CD4-positive, alpha-beta T cell (primary cell): ENCODE measurements around the gene TAF4B. TPM values are rescaled to one million over a fixed set of nuclear protein-coding genes. Genes with fewer than 3 reads are reported as not detected.

Source experiments
- ATAC-seq: fragments of 200-7000 bp; cut with Tn5 transposase; one replicate; pipeline ENCODE4 v1.10.0; 2022; ENCODE audit warnings: mild to moderate bottlenecking; ENCODE audit not compliant: poor library complexity
- CTCF ChIA-PET: fragments of 350-600 bp; sonication (Branson Sonifier 250); formaldehyde crosslinking; loops from one replicate; lab custom pipeline; 2021; ENCODE audit warnings: antibody characterized with exemption, inconsistent platforms; lab: Charles Lee
- POLR2A ChIA-PET: fragments of 350-600 bp; sonication (Branson Sonifier 250); formaldehyde crosslinking; loops from one replicate; lab custom pipeline; 2021; ENCODE audit warnings: antibody characterized with exemption, inconsistent platforms; lab: Charles Lee
- DNase-seq, 14 experiments: peaks; one replicate each; pipeline ENCODE4 v3.0.0-alpha.2; 2013 to 2020; ENCODE audit warnings: mixed read lengths in 2 of 14
- H3K27ac ChIP-seq, 2 donors: one replicate each; pipeline versions ENCODE4 v1.5.1 to v1.7.0; 2013; ENCODE audit warnings: low read length in 2 of 2, low read depth in 1 of 2, mild to moderate bottlenecking in 1 of 2
- H3K27me3 ChIP-seq, 2 experiments: 1 replicate in 1 of 2; 2 replicates in 1 of 2; pipeline versions ENCODE4 v1.6.1 to v1.7.0; 2013; ENCODE audit warnings: low read length in 2 of 2, control low read depth in 1 of 2, mild to moderate bottlenecking in 1 of 2, moderate library complexity in 1 of 2; ENCODE audit not compliant: insufficient read depth in 2 of 2, control insufficient read depth in 1 of 2
- H3K36me3 ChIP-seq: one replicate; pipeline ENCODE4 v1.6.1; 2013; ENCODE audit warnings: low read length, control low read depth; ENCODE audit not compliant: insufficient read depth
- H3K4me1 ChIP-seq: one replicate; pipeline ENCODE4 v1.6.1; 2013; ENCODE audit warnings: low read length, control low read depth; ENCODE audit not compliant: insufficient read depth
- H3K4me3 ChIP-seq: one replicate; pipeline ENCODE4 v1.5.1; 2013; ENCODE audit warnings: mild to moderate bottlenecking, low read length, moderate library complexity
- H3K9me3 ChIP-seq, 2 experiments: 1 replicate in 1 of 2; 2 replicates in 1 of 2; pipeline versions ENCODE4 v1.6.1 to v1.7.0; 2013; ENCODE audit warnings: low read length in 2 of 2, mild to moderate bottlenecking in 2 of 2, control low read depth in 1 of 2, moderate library complexity in 1 of 2; ENCODE audit not compliant: control insufficient read depth in 1 of 2, insufficient read depth in 1 of 2
- H3K27ac Mint-ChIP-seq: one replicate; pipeline ENCODE4 v1.8.0; 2020; ENCODE audit warnings: mixed read lengths
- H3K27me3 Mint-ChIP-seq: one replicate; pipeline ENCODE4 v1.8.0; 2021; ENCODE audit warnings: mixed read lengths
- H3K36me3 Mint-ChIP-seq: one replicate; pipeline ENCODE4 v1.8.0; 2021; ENCODE audit warnings: low read depth, mixed read lengths
- H3K4me1 Mint-ChIP-seq: one replicate; pipeline ENCODE4 v1.8.0; 2021; ENCODE audit warnings: low read depth, mixed read lengths
- H3K4me3 Mint-ChIP-seq: one replicate; pipeline ENCODE4 v1.8.0; 2020; ENCODE audit warnings: mild to moderate bottlenecking, mixed read lengths
- H3K9me3 Mint-ChIP-seq: one replicate; pipeline ENCODE4 v1.8.0; 2020; ENCODE audit warnings: mixed read lengths
- intact Hi-C, 2 experiments: fragments of 100-400 bp; cut with DNase I in 1 of 2; cut with micrococcal nuclease in 1 of 2; formaldehyde crosslinking; loops; one replicate each; pipeline versions ENCODE4 v1.15.1 to v1.9.0; 2023 to 2025; cut with DNase I, micrococcal nuclease
- total RNA-seq, 174 experiments: library from RNA in 2 of 174; stranded (reverse) in 2 of 174; gene quantifications; one replicate each; pipeline ENCODE4 v1.2.3 and lab custom pipeline; 2021 to 2026
- TF ChIP-seq, protein P1 (sequence below): fragments of 200-600 bp; IDR thresholded peaks from one replicate; pipeline ENCODE4 v1.8.0; 2022; ENCODE audit warnings: antibody characterized with exemption, mild to moderate bottlenecking

The TAF4B gene
- total RNA-seq, 2 experiments from 2014 or later = 13.7 to 14.1 TPM

DNA sequence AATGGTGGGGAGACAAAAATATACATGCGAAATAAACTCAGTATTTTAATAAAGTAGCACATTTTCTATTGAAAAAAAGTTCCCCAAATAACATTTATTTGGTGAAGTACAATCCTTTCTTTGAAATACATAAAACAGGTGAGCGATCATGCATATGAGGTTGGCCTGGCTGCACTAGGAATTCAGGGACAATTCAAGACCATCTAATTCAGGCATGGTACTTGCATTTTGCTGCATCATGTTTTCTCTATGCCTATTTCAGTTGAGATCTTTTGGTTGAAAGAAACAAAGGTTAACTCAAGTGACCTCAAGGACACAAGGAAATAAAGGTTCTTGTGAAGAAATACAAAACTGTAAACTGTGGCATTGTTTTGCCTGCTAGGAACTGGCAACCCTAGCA lies 19.8 kb upstream of the TAF4B start:
- Mint-ChIP-seq H3K9me3 (no peaks in the 10 kb centered on the region), H3K4me3 (no peak overlapping the region), H3K36me3 (no peaks in the 10 kb centered on the region), H3K27me3 (no peaks in the 10 kb centered on the region), H3K27ac (no peak overlapping the region), H3K4me1 (peaks cover 5% of the 10 kb centered on the region)
- Histone ChIP-seq H3K4me1 (no peaks in the 10 kb centered on the region), H3K4me3 (no peak overlapping the region), H3K9me3 (no peaks in the 10 kb centered on the region), H3K27ac (no peak overlapping the region), H3K36me3 (no peaks in the 10 kb centered on the region), H3K27me3 (no peaks in the 10 kb centered on the region)
- DNase-seq = no peak
- intact Hi-C loops = no loop called here
- ChIA-PET CTCF (no interaction called here), POLR2A (interaction anchor here (1.1 kb wide), 1 partner anchor 10 kb away, joined by 3 read pairs; no protein-coding TSS in a partner anchor)
- ATAC-seq = no peak
- TF ChIP-seq, protein P1, sequence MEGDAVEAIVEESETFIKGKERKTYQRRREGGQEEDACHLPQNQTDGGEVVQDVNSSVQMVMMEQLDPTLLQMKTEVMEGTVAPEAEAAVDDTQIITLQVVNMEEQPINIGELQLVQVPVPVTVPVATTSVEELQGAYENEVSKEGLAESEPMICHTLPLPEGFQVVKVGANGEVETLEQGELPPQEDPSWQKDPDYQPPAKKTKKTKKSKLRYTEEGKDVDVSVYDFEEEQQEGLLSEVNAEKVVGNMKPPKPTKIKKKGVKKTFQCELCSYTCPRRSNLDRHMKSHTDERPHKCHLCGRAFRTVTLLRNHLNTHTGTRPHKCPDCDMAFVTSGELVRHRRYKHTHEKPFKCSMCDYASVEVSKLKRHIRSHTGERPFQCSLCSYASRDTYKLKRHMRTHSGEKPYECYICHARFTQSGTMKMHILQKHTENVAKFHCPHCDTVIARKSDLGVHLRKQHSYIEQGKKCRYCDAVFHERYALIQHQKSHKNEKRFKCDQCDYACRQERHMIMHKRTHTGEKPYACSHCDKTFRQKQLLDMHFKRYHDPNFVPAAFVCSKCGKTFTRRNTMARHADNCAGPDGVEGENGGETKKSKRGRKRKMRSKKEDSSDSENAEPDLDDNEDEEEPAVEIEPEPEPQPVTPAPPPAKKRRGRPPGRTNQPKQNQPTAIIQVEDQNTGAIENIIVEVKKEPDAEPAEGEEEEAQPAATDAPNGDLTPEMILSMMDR = no peak

GRCh38 chr18:26207937-26208336 lies 18.3 kb upstream of the TAF4B start:
- ATAC-seq = no peak
- ChIA-PET CTCF (no interaction called here), POLR2A (no interaction called here)
- H3K36me3 Mint-ChIP-seq = no peaks in the 10 kb centered on the region
- H3K9me3 ChIP-seq = no peaks in the 10 kb centered on the region
- H3K4me1 Mint-ChIP-seq = peaks cover 5% of the 10 kb centered on the region
- no peaks in the 10 kb centered on the region for H3K27me3 Mint-ChIP-seq
- H3K36me3 ChIP-seq = no peaks in the 10 kb centered on the region
- intact Hi-C loops = no loop called here
- no peak overlapping the region for H3K4me3 Mint-ChIP-seq
- no peak overlapping the region for H3K4me3 ChIP-seq
- H3K27me3 ChIP-seq = no peaks in the 10 kb centered on the region
- TF ChIP-seq, protein P1 = no peak
- H3K9me3 Mint-ChIP-seq = no peaks in the 10 kb centered on the region
- no peak overlapping the region for H3K27ac Mint-ChIP-seq
- H3K4me1 ChIP-seq = no peaks in the 10 kb centered on the region
- DNase-seq = no peak
- no peak overlapping the region for H3K27ac ChIP-seq

DNA sequence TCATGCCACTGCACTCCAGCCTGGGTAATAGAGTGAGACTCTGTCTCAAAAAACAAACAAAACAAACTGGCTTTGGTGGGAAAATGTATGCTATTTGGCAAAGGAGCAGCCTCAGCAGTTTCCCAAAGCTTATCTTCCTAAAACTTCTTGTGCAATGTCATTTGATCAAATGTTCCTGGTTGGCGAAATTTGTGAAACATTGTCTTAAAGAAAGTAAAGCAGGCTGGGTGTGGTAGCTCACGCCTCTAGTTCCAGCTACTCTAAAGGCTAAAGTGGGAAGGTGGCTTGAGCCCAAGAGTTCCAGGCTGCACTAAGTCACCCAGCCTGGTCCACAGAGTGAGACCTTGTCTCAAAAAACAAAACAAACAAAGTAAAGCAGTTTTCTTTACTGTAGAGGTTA lies 17.3 kb upstream of the TAF4B start:
- Histone ChIP-seq H3K9me3 (no peaks in the 10 kb centered on the region), H3K27ac (no peak overlapping the region), H3K4me3 (no peak overlapping the region), H3K27me3 (no peaks in the 10 kb centered on the region), H3K4me1 (peaks cover 3% of the 10 kb centered on the region), H3K36me3 (no peaks in the 10 kb centered on the region)
- H3K4me1 Mint-ChIP-seq = peaks cover 6% of the 10 kb centered on the region
- H3K9me3 Mint-ChIP-seq = no peaks in the 10 kb centered on the region
- H3K4me3 Mint-ChIP-seq = no peak overlapping the region
- TF ChIP-seq, protein P1 = no peak
- no peaks in the 10 kb centered on the region for H3K36me3 Mint-ChIP-seq
- no peak for ATAC-seq
- CTCF ChIA-PET = no interaction called here
- intact Hi-C loops = no loop called here
- POLR2A ChIA-PET = no interaction called here
- H3K27me3 Mint-ChIP-seq = no peaks in the 10 kb centered on the region
- no peak for DNase-seq
- H3K27ac Mint-ChIP-seq = no peak overlapping the region
